Activated CD8-positive, alpha-beta memory T cell treated with anti-CD3 and anti-CD28 coated beads, Interleukin-2, amount 10 ng/mL, durations not matched to agents 7 days and 5 days (primary cell): ENCODE measurements around the gene SLC17A5. TPM values are rescaled to one million over a fixed set of nuclear protein-coding genes. Genes with fewer than 3 reads are reported as not detected.

ENCODE experiments used
- ATAC-seq: fragments of 150-1000 bp; cut with Tn5 transposase; one replicate; pipeline ENCODE4 v1.10.0; 2021; ENCODE audit warnings: moderate library complexity
- CTCF ChIA-PET: fragments of 350-600 bp; sonication (Branson Sonifier 250); formaldehyde crosslinking; loops from one replicate; lab custom pipeline; 2021; ENCODE audit warnings: antibody characterized with exemption; lab: Charles Lee
- DNase-seq: peaks from one replicate; pipeline ENCODE4 v3.0.0-alpha.2; 2020
- H3K27ac Mint-ChIP-seq: one replicate; pipeline ENCODE4 v1.8.0; 2021; ENCODE audit warnings: mild to moderate bottlenecking, mixed read lengths
- H3K27me3 Mint-ChIP-seq: one replicate; pipeline ENCODE4 v1.8.0; 2021; ENCODE audit warnings: mixed read lengths
- H3K36me3 Mint-ChIP-seq: one replicate; pipeline ENCODE4 v1.8.0; 2021; ENCODE audit warnings: mild to moderate bottlenecking, mixed read lengths
- H3K4me1 Mint-ChIP-seq: one replicate; pipeline ENCODE4 v1.8.0; 2021; ENCODE audit warnings: mixed read lengths
- H3K4me3 Mint-ChIP-seq: one replicate; pipeline ENCODE4 v1.8.0; 2021; ENCODE audit warnings: mild to moderate bottlenecking, moderate library complexity, mixed read lengths
- H3K9me3 Mint-ChIP-seq: one replicate; pipeline ENCODE4 v1.8.0; 2022; ENCODE audit warnings: low read depth, mixed read lengths
- total RNA-seq, 2 experiments: library from RNA; stranded (reverse); gene quantifications; one replicate each; pipeline ENCODE4 v1.2.3, GENCODE V29; 2021

Gene SLC17A5
- total RNA-seq, 2 experiments from 2014 or later, result 3.9 to 5.6 TPM

DNA sequence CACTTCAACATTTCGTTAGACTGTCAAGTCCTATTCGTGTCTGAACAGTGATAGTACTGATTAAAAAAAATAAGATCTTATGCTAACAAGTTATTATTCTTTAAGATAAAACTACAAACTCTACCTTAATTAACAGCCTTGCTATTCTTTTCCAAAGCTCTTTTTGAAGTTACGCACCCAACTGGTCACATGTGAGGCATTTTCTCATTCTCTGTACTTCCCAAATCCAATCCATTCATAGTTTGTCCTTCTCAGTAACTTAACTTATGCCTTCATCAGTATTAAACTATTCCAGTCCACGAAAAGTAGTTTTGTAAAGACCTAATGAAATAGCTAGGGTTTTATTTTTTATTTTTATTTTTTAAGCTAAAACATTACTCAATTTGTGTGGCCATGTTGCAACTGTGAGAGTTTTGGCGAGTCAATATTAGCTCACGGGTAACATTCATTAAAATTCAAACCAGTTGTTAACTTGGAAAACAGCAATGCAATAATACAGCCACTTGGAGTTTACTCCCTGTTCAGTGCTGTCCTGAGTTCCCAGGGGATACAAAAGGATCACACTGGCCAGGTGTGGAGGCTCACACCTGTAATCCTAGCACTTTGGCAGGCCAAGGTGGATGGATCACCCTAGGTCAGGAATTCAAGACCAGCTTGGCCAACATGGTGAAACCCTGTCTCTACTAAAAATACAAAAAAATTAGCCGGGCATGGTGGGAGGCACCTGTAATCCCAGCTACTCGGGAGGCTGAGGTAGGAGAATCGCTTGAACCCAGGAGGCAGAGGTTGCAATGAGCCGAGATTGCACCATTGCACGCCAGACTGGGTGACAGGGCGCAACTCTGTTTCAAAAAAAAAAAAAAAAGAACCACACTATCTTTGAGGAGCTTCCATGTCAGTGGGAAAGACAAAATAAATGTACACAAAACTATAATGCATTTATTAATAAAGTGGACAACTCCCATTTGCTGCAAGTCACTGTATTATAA lies 105.0 kb downstream of the SLC17A5 start:
- Mint-ChIP-seq H3K27ac (no peak overlapping the region), H3K4me1 (no peaks in the 10 kb centered on the region), H3K4me3 (no peak overlapping the region), H3K36me3 (no peaks in the 10 kb centered on the region), H3K27me3 (peaks cover 3% of the 10 kb centered on the region), H3K9me3 (no peaks in the 10 kb centered on the region)
- DNase-seq, result no peak
- CTCF ChIA-PET, result interaction anchor here (0.5 kb wide), 1 partner anchor 21 kb away, joined by 3 read pairs; no protein-coding TSS in a partner anchor
- ATAC-seq, result no peak

DNA sequence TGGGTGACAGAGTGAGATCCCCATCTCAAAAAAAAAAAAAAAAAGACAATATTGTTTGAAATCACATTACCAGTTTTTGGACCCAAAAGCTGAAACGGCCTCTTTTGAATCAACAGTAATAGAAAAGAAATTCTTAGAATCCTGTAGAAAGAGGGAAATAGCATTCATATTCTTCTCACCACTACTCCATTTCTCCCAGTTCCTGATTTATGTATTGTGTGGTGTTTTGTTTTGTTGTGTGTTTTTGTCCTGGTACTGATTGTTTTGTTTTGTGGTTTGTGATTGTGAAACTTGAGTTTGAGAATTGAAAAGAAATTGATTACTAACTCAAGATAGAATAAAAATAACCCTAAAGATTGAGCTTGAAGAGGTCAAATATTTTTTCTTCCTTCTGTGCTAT lies 106.8 kb downstream of the SLC17A5 start:
- Mint-ChIP-seq H3K36me3 (no peaks in the 10 kb centered on the region), H3K4me3 (no peak overlapping the region), H3K27me3 (peaks cover 3% of the 10 kb centered on the region), H3K4me1 (no peaks in the 10 kb centered on the region), H3K27ac (no peak overlapping the region), H3K9me3 (no peaks in the 10 kb centered on the region)
- ATAC-seq (no peak), DNase-seq (no peak)
- CTCF ChIA-PET, result no interaction called here

Other genes starting within 250 kb of the SLC17A5 start
- 10 to 100 TPM; 54.3 to 58.9 TPM for gene CGAS, start 201.7 kb downstream of the SLC17A5 start, total RNA-seq
- gene MTO1, start 192.3 kb downstream of the SLC17A5 start, total RNA-seq, result 10 to 100 TPM; 65.8 to 66.6 TPM
- gene EEF1A1, start 133.0 kb downstream of the SLC17A5 start, total RNA-seq, result 1,000 to 10,000 TPM; 5,026 to 6,984 TPM
- 10 to 100 TPM in 1 of 2 experiments, 1 to 10 TPM in 1; 1.7 to 11.2 TPM for gene CD109, start 42.2 kb upstream of the SLC17A5 start, total RNA-seq